ENCODE measurements around the gene HECTD1.

HECTD1 gene

GRCh38 chr14:31253746-31254471 lies 46.3 kb upstream of the HECTD1 start:
- Histone ChIP-seq H3K27me3 (ENCODE audit: insufficient read depth, poor library complexity, severe bottlenecking) (no peaks in the 10 kb centered on the region), H3K4me1 (ENCODE audit: insufficient read depth, poor library complexity, severe bottlenecking) (no peaks in the 10 kb centered on the region), H3K9me3 (ENCODE audit: severe bottlenecking) (no peaks in the 10 kb centered on the region), H3K4me3 (ENCODE audit: severe bottlenecking) (no peak overlapping the region), H3K36me3 (ENCODE audit: low read depth) (no peaks in the 10 kb centered on the region), H3K27ac (ENCODE audit: poor library complexity, severe bottlenecking) (no peak overlapping the region)
- DNase-seq (ENCODE audit: low spot score) (no peak), ATAC-seq (ENCODE audit: low read depth) (no peak)
- no peak for TF ChIP-seq CTCF (IDR thresholded peaks at IDR 0.05; ENCODE audit: poor library complexity, severe bottlenecking)

GRCh38 chr14:31252865-31253264 lies 45.3 kb upstream of the HECTD1 start:
- no peaks in the 10 kb centered on the region for H3K4me1 ChIP-seq (ENCODE audit: insufficient read depth, poor library complexity, severe bottlenecking)
- H3K4me3 ChIP-seq (ENCODE audit: severe bottlenecking): no peak overlapping the region
- TF ChIP-seq CTCF (IDR thresholded peaks at IDR 0.05; ENCODE audit: poor library complexity, severe bottlenecking): no peak
- ATAC-seq (ENCODE audit: low read depth) (no peak), DNase-seq (ENCODE audit: low spot score) (no peak)
- no peaks in the 10 kb centered on the region for H3K9me3 ChIP-seq (ENCODE audit: severe bottlenecking)
- no peaks in the 10 kb centered on the region for H3K36me3 ChIP-seq (ENCODE audit: low read depth)
- H3K27me3 ChIP-seq (ENCODE audit: insufficient read depth, poor library complexity, severe bottlenecking): no peaks in the 10 kb centered on the region
- H3K27ac ChIP-seq (ENCODE audit: poor library complexity, severe bottlenecking): no peak overlapping the region

- no peak for ATAC-seq (ENCODE audit: low read depth)
- Histone ChIP-seq H3K27me3 (ENCODE audit: insufficient read depth, poor library complexity, severe bottlenecking) (no peaks in the 10 kb centered on the region), H3K36me3 (ENCODE audit: low read depth) (no peaks in the 10 kb centered on the region), H3K9me3 (ENCODE audit: severe bottlenecking) (no peaks in the 10 kb centered on the region), H3K27ac (ENCODE audit: poor library complexity, severe bottlenecking) (no peak overlapping the region), H3K4me1 (ENCODE audit: insufficient read depth, poor library complexity, severe bottlenecking) (no peaks in the 10 kb centered on the region), H3K4me3 (ENCODE audit: severe bottlenecking) (no peak overlapping the region)
- no peak for TF ChIP-seq CTCF (IDR thresholded peaks at IDR 0.05; ENCODE audit: poor library complexity, severe bottlenecking)
- DNase-seq (ENCODE audit: low spot score): no peak
These were observed 43.7 kb upstream of the HECTD1 start for GRCh38 chr14:31251028-31251958.

GRCh38 chr14:31244626-31245025 lies 37.0 kb upstream of the HECTD1 start:
- TF ChIP-seq CTCF (IDR thresholded peaks at IDR 0.05; ENCODE audit: poor library complexity, severe bottlenecking): no peak
- ATAC-seq (ENCODE audit: low read depth) (no peak), DNase-seq (ENCODE audit: low spot score) (no peak)
- peak overlapping the region; percentile 40 for H3K27ac ChIP-seq (ENCODE audit: poor library complexity, severe bottlenecking)
- no peaks in the 10 kb centered on the region for H3K27me3 ChIP-seq (ENCODE audit: insufficient read depth, poor library complexity, severe bottlenecking)
- peaks cover 18% of the 10 kb centered on the region for H3K4me1 ChIP-seq (ENCODE audit: insufficient read depth, poor library complexity, severe bottlenecking)
- no peaks in the 10 kb centered on the region for H3K36me3 ChIP-seq (ENCODE audit: low read depth)
- no peak overlapping the region for H3K4me3 ChIP-seq (ENCODE audit: severe bottlenecking)
- no peaks in the 10 kb centered on the region for H3K9me3 ChIP-seq (ENCODE audit: severe bottlenecking)

Measured in RWPE2 (cell line).